OCI-LY3 (cell line): ENCODE data around the gene TIAM2.

ENCODE experiments used
- H2AFZ ChIP-seq: fragments of 200-600, 300-600 bp; shearing (Covaris generic); 2 replicates; pipeline ENCODE4 v1.6.0; 2014; ENCODE audit warnings: antibody characterized with exemption, low read depth, low read length
- H3K27ac ChIP-seq: fragments of 200-600, 300-600 bp; sonication (generic); 2 replicates; pipeline ENCODE4 v1.5.1; 2014; ENCODE audit warnings: mild to moderate bottlenecking, low read length, moderate library complexity, mixed read lengths
- H3K27me3 ChIP-seq: fragments of 200-600, 300-600 bp; sonication (generic); 2 replicates; pipeline ENCODE4 v1.6.1; 2014; ENCODE audit warnings: low read depth, low read length, mixed read lengths
- H3K36me3 ChIP-seq: fragments of 200-600, 300-600 bp; sonication (generic); replicated peaks from 2 replicates; pipeline ENCODE3; 2014; ENCODE audit warnings: low read depth, low read length, mixed read lengths
- H3K4me1 ChIP-seq: fragments of 300-600, 200-600 bp; sonication (generic); 2 replicates; pipeline ENCODE4 v1.6.1; 2014; ENCODE audit warnings: low read length, mixed read lengths
- H3K4me2 ChIP-seq: fragments of 200-600, 300-600 bp; sonication (generic); 2 replicates; pipeline ENCODE4 v1.6.1; 2014; ENCODE audit warnings: low read length, mixed read lengths
- H3K4me3 ChIP-seq: fragments of 300-600, 200-600 bp; sonication (generic); 2 replicates; pipeline ENCODE4 v1.5.1; 2014; ENCODE audit warnings: antibody characterized with exemption, mild to moderate bottlenecking, low read length, moderate library complexity
- H3K79me2 ChIP-seq: fragments of 300-600, 200-600 bp; shearing (Covaris generic); 2 replicates; pipeline ENCODE4 v1.6.1; 2014; ENCODE audit warnings: mild to moderate bottlenecking, low read length, mixed read lengths
- H3K9ac ChIP-seq: fragments of 300-600, 200-600 bp; shearing (Covaris generic); 2 replicates; pipeline ENCODE4 v1.6.0; 2014; ENCODE audit warnings: mild to moderate bottlenecking, low read length, moderate library complexity
- H3K9me3 ChIP-seq: fragments of 200-600, 300-600 bp; shearing (Covaris generic); 2 replicates; pipeline ENCODE4 v1.6.1; 2014; ENCODE audit warnings: low read length, mixed read lengths; ENCODE audit not compliant: insufficient read depth
- H4K20me1 ChIP-seq: fragments of 200-600, 300-600 bp; sonication (generic); 2 replicates; pipeline ENCODE4 v1.6.1; 2016; ENCODE audit warnings: low read length, mixed read lengths; ENCODE audit not compliant: insufficient read depth
- CTCF ChIP-seq: fragments of 200-600, 300-600 bp; sonication (generic); IDR thresholded peaks from 2 replicates; pipeline ENCODE4 v1.5.1; 2014; ENCODE audit warnings: antibody characterized with exemption, low read length, low read depth
- EZH2phosphoT487 ChIP-seq: fragments of 200-600 bp; shearing (Covaris generic); IDR thresholded peaks from 2 replicates; pipeline ENCODE4 v1.6.1; 2018; ENCODE audit warnings: antibody characterized with exemption, mixed run types, low read depth

TIAM2 gene

GRCh38 chr6:155103816-155104366 is 108.8 kb downstream of the TIAM2 start:
- Histone ChIP-seq H3K4me3 (no peak overlapping the region), H2AFZ (no peak overlapping the region), H3K79me2 (no peaks in the 10 kb centered on the region), H3K4me2 (no peak overlapping the region), H3K9me3 (no peaks in the 10 kb centered on the region), H3K9ac (no peak overlapping the region), H3K27ac (no peak overlapping the region), H3K4me1 (no peaks in the 10 kb centered on the region), H3K27me3 (peaks cover 11% of the 10 kb centered on the region; the same call in 1 of the 2 replicates), H4K20me1 (no peaks in the 10 kb centered on the region), H3K36me3 (no peaks in the 10 kb centered on the region)
- TF ChIP-seq CTCF (no peak), EZH2phosphoT487 (no peak)

DNA sequence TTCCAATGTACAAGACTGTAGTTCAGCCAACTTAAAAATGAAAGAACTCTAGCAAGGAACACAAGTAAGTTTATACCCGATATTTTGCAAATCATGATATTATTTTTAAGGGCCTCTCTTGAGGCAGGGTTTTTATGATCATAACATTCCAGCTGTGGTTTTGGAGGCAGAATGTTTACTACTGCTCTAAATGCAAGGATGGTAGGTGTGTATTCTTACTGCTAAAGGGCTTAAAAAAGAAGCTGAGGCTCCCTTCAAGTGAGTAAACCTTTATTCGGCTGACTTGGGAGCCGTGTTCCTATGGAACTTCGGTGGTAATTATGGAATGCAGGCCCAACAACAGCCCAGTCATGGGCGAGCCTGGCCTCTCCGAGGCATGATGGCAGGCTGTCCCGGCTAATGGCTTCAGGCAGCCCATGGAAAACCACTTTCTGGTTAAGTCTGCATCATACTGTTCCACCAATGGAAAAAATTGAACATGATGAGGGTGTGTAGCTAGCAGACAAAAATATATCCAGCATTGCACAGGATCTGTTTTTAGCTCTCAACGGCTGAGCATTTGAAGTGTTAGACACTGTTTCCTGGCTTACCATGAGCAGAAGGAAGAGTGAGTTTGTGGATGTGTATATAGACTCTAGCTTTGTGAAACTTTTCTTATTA is 111.5 kb downstream of the TIAM2 start:
- H3K36me3 ChIP-seq = no peaks in the 10 kb centered on the region
- H3K9ac ChIP-seq = no peak overlapping the region
- no peak overlapping the region for H3K4me3 ChIP-seq

GRCh38 chr6:155107432-155108069 is 112.4 kb downstream of the TIAM2 start:
- TF ChIP-seq CTCF = no peak
- TF ChIP-seq EZH2phosphoT487 = no peak
- no peaks in the 10 kb centered on the region for H3K79me2 ChIP-seq
- no peak overlapping the region for H3K9ac ChIP-seq
- H3K4me3 ChIP-seq = no peak overlapping the region
- H3K36me3 ChIP-seq = no peaks in the 10 kb centered on the region
- H3K9me3 ChIP-seq = no peaks in the 10 kb centered on the region
- H3K4me2 ChIP-seq = no peak overlapping the region
- no peak overlapping the region for H2AFZ ChIP-seq
- H3K4me1 ChIP-seq = no peaks in the 10 kb centered on the region
- no peak overlapping the region for H3K27ac ChIP-seq
- H3K27me3 ChIP-seq = peaks cover 11% of the 10 kb centered on the region; the same call in 1 of the 2 replicates
- no peaks in the 10 kb centered on the region for H4K20me1 ChIP-seq

More for the DNA sequence above, 111.5 kb downstream of the TIAM2 start:
- Histone ChIP-seq H4K20me1 (no peaks in the 10 kb centered on the region), H3K9me3 (no peaks in the 10 kb centered on the region), H3K4me1 (no peaks in the 10 kb centered on the region), H3K27ac (no peak overlapping the region), H3K27me3 (peaks cover 11% of the 10 kb centered on the region; the same call in 1 of the 2 replicates), H2AFZ (no peak overlapping the region), H3K79me2 (no peaks in the 10 kb centered on the region), H3K4me2 (no peak overlapping the region)
- TF ChIP-seq CTCF = no peak
- no peak for TF ChIP-seq EZH2phosphoT487

DNA sequence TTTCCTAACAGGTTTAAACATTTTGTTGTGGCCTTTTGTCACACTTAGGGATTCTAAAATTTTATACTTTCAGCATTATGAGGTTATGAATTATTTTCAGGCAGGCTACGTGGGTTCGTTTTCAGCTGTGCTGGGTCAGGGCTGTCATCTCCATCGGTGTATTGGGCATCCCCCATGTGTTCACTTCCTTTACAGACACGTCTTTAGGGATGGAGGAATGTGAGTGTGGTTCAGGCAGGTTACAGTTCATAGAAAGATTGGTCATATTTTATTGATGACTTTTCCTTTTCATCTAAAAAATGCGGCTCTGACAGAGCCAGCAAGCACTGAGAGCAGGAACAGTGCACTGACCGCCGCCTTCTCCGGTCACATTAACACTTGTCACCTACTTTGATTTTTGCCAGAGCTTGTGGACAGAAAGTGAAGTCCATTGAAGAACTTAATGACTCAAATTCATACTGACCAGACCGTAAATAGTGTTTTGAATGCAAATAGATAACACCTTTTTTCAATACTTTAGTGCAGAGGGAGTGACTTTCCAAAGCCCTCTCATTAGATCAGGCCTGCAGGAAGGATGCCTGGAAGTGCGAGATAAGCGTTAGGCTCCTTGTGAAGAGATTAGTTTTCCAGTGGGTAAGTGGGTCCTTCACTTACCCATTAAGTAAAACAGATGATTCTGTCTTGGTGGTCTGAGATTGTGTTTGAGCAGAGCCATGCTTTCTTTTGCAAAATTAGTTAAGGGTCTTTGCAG is 113.1 kb downstream of the TIAM2 start:
- H2AFZ ChIP-seq = no peak overlapping the region
- H3K9me3 ChIP-seq = no peaks in the 10 kb centered on the region
- no peak overlapping the region for H3K4me2 ChIP-seq
- no peaks in the 10 kb centered on the region for H3K79me2 ChIP-seq
- H3K4me3 ChIP-seq = no peak overlapping the region
- no peaks in the 10 kb centered on the region for H3K36me3 ChIP-seq
- H3K27me3 ChIP-seq = peaks cover 11% of the 10 kb centered on the region; the same call in 1 of the 2 replicates
- no peaks in the 10 kb centered on the region for H3K4me1 ChIP-seq
- H3K27ac ChIP-seq = no peak overlapping the region
- H4K20me1 ChIP-seq = no peaks in the 10 kb centered on the region
- TF ChIP-seq EZH2phosphoT487 (no peak), CTCF (no peak)
- H3K9ac ChIP-seq = no peak overlapping the region
